ENCODE measurements around the gene NPW.

GRCh38 chr16:1981398-1981836, 38.2 kb upstream of the NPW start, which contains the start of gene NOXO1:
- TF ChIP-seq CREB5 (CRISPR knock-in tag; IDR thresholded peaks at IDR 0.05; ENCODE audit: low read depth) (no peak), RARB (CRISPR knock-in tag; IDR thresholded peaks at IDR 0.05) (no peak), ARNTL (CRISPR knock-in tag; IDR thresholded peaks at IDR 0.05; ENCODE audit: borderline replicate concordance, low read depth) (no peak)
